ENCODE data around the gene CTSW. TPM values are rescaled to one million over a fixed set of nuclear protein-coding genes. Genes with fewer than 3 reads are reported as not detected.

CTSW gene
- total and polyA plus RNA-seq, 7 donors = 0.08 to 0.91 (median 0.36) TPM

GRCh38 chr11:65867284-65868071, 12.2 kb upstream of the CTSW start:
- peaks cover 0 to 82% of the 10 kb centered on the region in 2 donors for H3K36me3 ChIP-seq (ENCODE audit: insufficient read depth in 1 of 2, low read depth in 1 of 2)
- TF ChIP-seq CTCF (IDR thresholded peaks at IDR 0.05) = no peak
- WGBS, 3 donors = 62 to 69% (median 63%) methylated on average over 29 of the region's 29 CpGs
- H3K4me3 ChIP-seq = no peak overlapping the region
- no peaks in the 10 kb centered on the region for H3K27me3 ChIP-seq (ENCODE audit: insufficient read depth in 3 of 3, low read length in 2 of 3)
- intact Hi-C loops (cut with DNase I) = no loop called here
- DNase-seq (peak; percentile 25 to 42), ATAC-seq (peak in 1 of 4 donors; percentile 25)
- no peaks in the 10 kb centered on the region for H3K9me3 ChIP-seq
- H3K27ac ChIP-seq = no peak overlapping the region
- H3K4me1 ChIP-seq = peaks cover 12% of the 10 kb centered on the region

- intact Hi-C loops (cut with DNase I) = no loop called here
- peaks cover 0 to 75% of the 10 kb centered on the region in 2 donors for H3K36me3 ChIP-seq (ENCODE audit: insufficient read depth in 1 of 2, low read depth in 1 of 2)
- no peaks in the 10 kb centered on the region for H3K9me3 ChIP-seq
- no peak overlapping the region for H3K27ac ChIP-seq
- peaks cover 12% of the 10 kb centered on the region for H3K4me1 ChIP-seq
- ATAC-seq (peak in 2 of 4 donors; percentile 14 to 27), DNase-seq (peak in 1 of 2 donors; percentile 17)
- H3K4me3 ChIP-seq = no peak overlapping the region
- no peak for TF ChIP-seq CTCF (IDR thresholded peaks at IDR 0.05)
- H3K27me3 ChIP-seq (ENCODE audit: insufficient read depth in 3 of 3, low read length in 2 of 3) = no peaks in the 10 kb centered on the region
- 82 to 84% (median 83%) methylated on average over 19 of the region's 19 CpGs for WGBS, 3 donors
Observed at GRCh38 chr11:65868076-65868667, 11.5 kb upstream of the CTSW start.

GRCh38 chr11:65868907-65869306, 10.7 kb upstream of the CTSW start:
- no peak for DNase-seq
- Histone ChIP-seq H3K9me3 (no peaks in the 10 kb centered on the region), H3K27ac (no peak overlapping the region), H3K4me1 (peaks cover 12% of the 10 kb centered on the region), H3K4me3 (no peak overlapping the region), H3K36me3 (ENCODE audit: insufficient read depth in 1 of 2, low read depth in 1 of 2) (peaks cover 0 to 67% of the 10 kb centered on the region in 2 donors), H3K27me3 (ENCODE audit: insufficient read depth in 3 of 3, low read length in 2 of 3) (no peaks in the 10 kb centered on the region)
- 86 to 94% (median 87%) methylated on average over 3 of the region's 3 CpGs for WGBS, 3 donors
- intact Hi-C loops (cut with DNase I) = no loop called here
- no peak for TF ChIP-seq CTCF (IDR thresholded peaks at IDR 0.05)
- no peak for ATAC-seq

- intact Hi-C loops (cut with DNase I) = no loop called here
- H3K36me3 ChIP-seq (ENCODE audit: insufficient read depth in 1 of 2, low read depth in 1 of 2) = peaks cover 0 to 59% of the 10 kb centered on the region in 2 donors
- H3K27ac ChIP-seq = no peak overlapping the region
- 79 to 84% (median 82%) methylated on average over 24 of the region's 24 CpGs for WGBS, 3 donors
- no peak for DNase-seq
- H3K27me3 ChIP-seq (ENCODE audit: insufficient read depth in 3 of 3, low read length in 2 of 3) = no peaks in the 10 kb centered on the region
- H3K9me3 ChIP-seq = no peaks in the 10 kb centered on the region
- no peak overlapping the region for H3K4me3 ChIP-seq
- no peak for ATAC-seq
- TF ChIP-seq CTCF (IDR thresholded peaks at IDR 0.05) = no peak
- H3K4me1 ChIP-seq = peaks cover 12% of the 10 kb centered on the region
Observed at GRCh38 chr11:65869643-65870306, 9.9 kb upstream of the CTSW start.
